ENCODE results near the gene GPS1.
A peak's percentile ranks its signal among the peaks of the same experiment; 100 is the strongest.

The GPS1 gene

DNA sequence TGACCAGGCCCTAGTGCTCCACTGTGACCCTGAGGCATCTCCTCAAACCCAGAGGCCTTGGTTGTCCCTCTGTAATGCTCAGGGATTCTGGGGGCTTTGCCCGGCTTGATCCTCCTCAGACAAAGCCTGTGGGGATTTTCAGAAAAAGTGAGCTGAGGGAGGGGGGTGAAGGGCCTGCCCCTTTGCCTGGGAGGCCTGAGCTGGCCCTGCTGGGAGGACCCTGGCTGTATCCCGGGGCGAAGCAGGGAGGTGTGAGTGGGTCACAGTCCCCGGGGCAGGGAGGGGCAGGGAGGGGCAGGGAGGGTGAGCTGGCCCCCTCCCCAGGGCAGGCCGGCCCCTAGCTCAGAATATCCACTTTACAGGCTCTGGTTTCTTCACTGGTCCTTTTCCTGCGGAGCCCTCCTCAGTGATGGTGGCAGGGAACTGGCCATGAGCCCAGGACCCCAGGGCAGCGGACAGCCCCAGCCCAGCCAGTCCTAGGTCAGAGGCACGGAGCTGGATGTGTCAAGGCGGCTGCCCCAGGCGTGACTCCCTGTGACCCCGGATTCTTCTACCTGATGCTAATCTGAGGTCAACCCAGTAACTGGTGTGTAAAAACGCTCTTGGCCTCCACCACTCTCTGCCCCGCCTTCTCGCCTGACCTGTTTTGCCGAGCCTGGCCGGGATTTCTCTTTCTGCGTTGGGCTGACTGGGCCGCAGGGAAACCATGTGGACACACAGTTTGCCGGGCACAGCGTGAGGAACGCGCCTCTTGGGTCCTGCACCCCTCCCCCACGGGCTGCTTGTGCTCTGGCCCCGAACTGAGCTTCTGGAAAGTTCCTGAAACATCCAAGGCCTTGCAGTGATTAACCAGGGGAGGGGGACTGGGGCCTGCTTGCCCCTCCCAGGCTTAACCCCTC lies 52.1 kb downstream of the GPS1 start:
- DNase-seq = peak in 24 of 42 donors; percentile 16 to 74 (median 50)

DNA sequence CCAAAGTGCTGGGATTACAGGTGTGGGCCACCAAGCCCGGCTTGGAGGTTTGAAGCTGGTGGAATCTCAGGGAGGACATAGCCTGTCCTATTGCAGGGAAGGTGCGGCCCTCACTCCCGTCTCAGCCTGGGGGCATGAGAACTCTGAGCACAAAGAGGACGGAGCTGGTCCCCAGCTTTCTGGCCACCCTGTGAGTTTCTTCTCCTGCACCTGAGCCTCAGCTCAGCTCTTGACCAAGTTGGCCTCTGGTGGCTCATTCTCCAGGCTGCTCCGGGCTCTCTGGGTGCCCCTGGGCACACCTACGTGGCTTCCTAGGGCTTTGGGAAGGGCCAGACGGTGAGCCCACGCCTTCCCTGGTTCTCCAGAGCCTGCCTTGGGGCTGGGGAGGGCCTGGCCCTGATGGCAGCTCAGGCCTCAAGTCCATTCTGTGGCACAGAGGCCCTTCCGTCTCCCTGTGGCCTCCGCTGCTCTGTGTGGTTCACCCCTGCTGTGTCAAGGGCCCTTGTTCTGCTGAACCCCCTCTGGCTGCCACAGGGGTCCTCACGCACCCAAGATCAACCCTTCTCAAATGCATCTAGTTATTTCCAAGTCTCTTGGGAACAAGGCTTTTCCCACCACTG lies 53.2 kb downstream of the GPS1 start:
- intact Hi-C loops (cut with DNase I) = no loop called here

More for the DNA sequence above, 52.1 kb downstream of the GPS1 start:
- intact Hi-C loops (cut with DNase I) = no loop called here

DNA sequence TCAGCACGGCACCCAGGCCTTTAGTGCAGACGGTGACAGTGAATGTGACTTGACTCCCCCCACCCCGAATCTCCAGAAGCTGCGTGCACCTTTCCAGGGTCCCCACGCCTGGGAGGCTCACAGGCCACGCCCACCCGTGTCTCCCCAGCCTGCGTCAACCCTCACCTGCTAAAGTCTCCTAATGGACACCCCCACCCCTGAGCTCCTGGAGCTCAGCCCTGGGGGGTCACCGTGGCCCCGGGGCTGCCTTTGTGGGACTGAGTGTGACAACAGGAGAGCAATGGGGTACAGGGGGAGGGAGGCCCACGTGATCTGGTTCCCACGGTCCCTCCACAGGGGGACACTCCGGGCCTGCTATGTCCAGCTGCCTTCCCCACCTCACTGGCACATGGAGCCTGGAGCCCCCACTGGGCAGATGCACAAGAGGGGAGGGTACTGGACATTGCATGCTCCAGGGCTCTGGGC lies 53.8 kb downstream of the GPS1 start:
- DNase-seq = no peak
- intact Hi-C loops (cut with DNase I) = no loop called here

More for the DNA sequence above, 53.2 kb downstream of the GPS1 start:
- DNase-seq = no peak

DNA sequence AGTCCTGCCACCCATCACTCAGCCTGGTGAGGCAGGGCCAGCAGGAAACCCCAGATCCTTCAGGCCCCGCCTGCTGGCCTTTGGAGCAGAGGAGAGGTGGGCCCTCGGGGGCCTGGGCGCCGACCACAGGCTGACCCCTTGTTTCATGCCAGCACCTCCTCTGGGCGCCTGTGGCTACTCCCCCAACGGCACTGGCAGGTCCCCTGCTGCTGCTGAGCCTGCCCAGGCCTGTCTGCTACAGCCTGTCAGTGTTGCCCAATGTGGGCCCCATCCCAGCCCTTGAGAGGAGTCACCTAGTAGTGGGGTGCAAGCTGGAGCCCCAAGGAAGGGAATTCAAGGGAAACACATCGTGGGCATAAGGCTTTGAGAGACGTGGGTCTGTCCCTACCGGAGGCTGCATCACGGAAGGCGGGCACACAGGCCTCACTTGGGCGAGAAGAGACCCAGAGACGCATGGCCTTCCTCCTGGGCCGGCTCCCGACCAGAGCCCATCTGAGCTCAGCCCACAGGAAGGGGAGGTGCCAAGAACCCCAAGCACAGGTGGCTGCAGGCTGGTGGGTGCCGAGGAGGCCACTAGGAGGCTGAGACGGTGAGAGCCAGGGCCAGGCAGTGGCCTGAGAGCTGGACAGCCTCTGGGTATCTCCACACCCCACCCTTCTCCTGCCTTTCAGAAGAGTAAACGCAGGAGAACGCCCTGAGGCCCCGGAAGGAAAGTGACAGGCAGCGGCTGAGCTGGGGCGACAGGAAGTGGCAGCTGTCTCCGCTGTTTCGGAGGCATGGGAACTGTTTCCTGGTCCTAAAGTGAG lies 54.4 kb downstream of the GPS1 start:
- intact Hi-C loops (cut with DNase I) = no loop called here
- peak in 8 of 42 donors; percentile 11 to 48 (median 37) for DNase-seq

DNA sequence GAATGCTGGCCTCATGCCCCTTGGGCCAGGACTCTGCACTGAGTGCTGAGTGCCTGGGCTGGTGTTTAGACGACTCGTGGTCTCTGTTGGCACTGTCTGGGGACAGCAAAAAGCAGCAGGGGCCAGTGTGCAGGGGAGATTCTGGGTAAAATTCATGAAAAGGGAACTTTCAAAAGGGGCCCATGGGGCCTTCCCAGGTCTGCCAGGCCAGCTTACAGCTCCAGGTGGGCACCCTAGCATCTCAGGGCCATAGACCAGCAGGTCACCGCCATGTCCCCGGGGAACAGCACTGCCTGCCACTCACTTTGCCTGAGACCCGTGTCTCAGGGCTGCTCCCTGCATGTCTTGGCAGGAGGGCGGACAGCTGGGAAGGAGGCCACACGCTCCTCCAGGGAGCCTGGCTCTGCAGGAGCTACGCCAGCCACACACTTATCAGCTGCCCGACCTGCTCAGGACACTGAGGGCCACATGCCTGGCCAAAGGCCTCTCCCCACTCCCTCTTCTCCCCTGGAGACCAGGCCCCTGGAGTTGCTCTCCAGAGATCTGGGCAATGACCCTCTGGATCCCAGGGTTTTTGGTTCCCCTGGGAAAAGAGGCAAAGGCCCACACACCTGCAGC lies 55.1 kb downstream of the GPS1 start:
- peak in 4 of 42 donors; percentile 32 to 61 (median 38) for DNase-seq

More for the DNA sequence above, 55.1 kb downstream of the GPS1 start:
- intact Hi-C loops (cut with DNase I) = no loop called here

Measured in head of caudate nucleus (tissue), 42 donors.